ENCODE results near the gene MRPL19.

MRPL19 gene

GRCh38 chr2:75616933-75617332, 29.6 kb upstream of the MRPL19 start:
- DNase-seq (ENCODE audit: low read depth), result no peak

- DNase-seq (ENCODE audit: low read depth), result no peak
Measured at GRCh38 chr2:75619956-75620740, 26.4 kb upstream of the MRPL19 start.

- no peak for DNase-seq (ENCODE audit: low read depth)
Measured at GRCh38 chr2:75621228-75621627, 25.4 kb upstream of the MRPL19 start.

GRCh38 chr2:75622500-75622899, 24.1 kb upstream of the MRPL19 start:
- DNase-seq (ENCODE audit: low read depth), result no peak

- DNase-seq (ENCODE audit: low read depth), result no peak
Measured at GRCh38 chr2:75622929-75623328, 23.7 kb upstream of the MRPL19 start.

- peak; percentile 55 for DNase-seq (ENCODE audit: low read depth)
Measured at GRCh38 chr2:75627902-75628504, 18.6 kb upstream of the MRPL19 start.

GRCh38 chr2:75632091-75632701, 14.4 kb upstream of the MRPL19 start:
- no peak for DNase-seq (ENCODE audit: low read depth)

- DNase-seq (ENCODE audit: low read depth), result no peak
Measured at GRCh38 chr2:75632813-75633212, 13.8 kb upstream of the MRPL19 start.

- DNase-seq (ENCODE audit: low read depth), result no peak
Measured at GRCh38 chr2:75633620-75634019, 13.0 kb upstream of the MRPL19 start.

GRCh38 chr2:75634945-75635344, 11.6 kb upstream of the MRPL19 start:
- no peak for DNase-seq (ENCODE audit: low read depth)

GRCh38 chr2:75637568-75637967, 9.0 kb upstream of the MRPL19 start:
- no peak for DNase-seq (ENCODE audit: low read depth)

- peak; percentile 41 for DNase-seq (ENCODE audit: low read depth)
Measured at GRCh38 chr2:75640621-75641121, 5.9 kb upstream of the MRPL19 start.

GRCh38 chr2:75641587-75641986, 5.0 kb upstream of the MRPL19 start:
- DNase-seq (ENCODE audit: low read depth), result no peak

- no peak for DNase-seq (ENCODE audit: low read depth)
Measured at GRCh38 chr2:75643980-75644379, 2.6 kb upstream of the MRPL19 start.

- no peak for DNase-seq (ENCODE audit: low read depth)
Measured at GRCh38 chr2:75645643-75646042, 940 bp upstream of the MRPL19 start.

- DNase-seq (ENCODE audit: low read depth), result no peak
Measured at GRCh38 chr2:75646090-75646582, 447 bp upstream of the MRPL19 start.

- DNase-seq (ENCODE audit: low read depth), result no peak
Measured at GRCh38 chr2:75647771-75648170, 1.2 kb downstream of the MRPL19 start.

GRCh38 chr2:75654012-75654411, 7.4 kb downstream of the MRPL19 start:
- DNase-seq (ENCODE audit: low read depth), result no peak

- DNase-seq (ENCODE audit: low read depth), result no peak
Measured at GRCh38 chr2:75655861-75656260, 9.3 kb downstream of the MRPL19 start.

GRCh38 chr2:75656563-75656962, 10.0 kb downstream of the MRPL19 start:
- no peak for DNase-seq (ENCODE audit: low read depth)

GRCh38 chr2:75657798-75658197, 11.2 kb downstream of the MRPL19 start:
- no peak for DNase-seq (ENCODE audit: low read depth)

GRCh38 chr2:75666911-75667310, 20.3 kb downstream of the MRPL19 start:
- no peak for DNase-seq (ENCODE audit: low read depth)

GRCh38 chr2:75667884-75668283, 21.3 kb downstream of the MRPL19 start:
- DNase-seq (ENCODE audit: low read depth), result no peak
